Natural killer cell (primary cell): ENCODE results near the gene CDKN2B-AS1. TPM values are rescaled to one million over a fixed set of nuclear protein-coding genes. Genes with fewer than 3 reads are reported as not detected.

ENCODE experiments used
- ATAC-seq, 3 donors: fragments of 150-1000 bp in 2 of 3; fragments of 200-7000 bp in 1 of 3; cut with Tn5 transposase; 1 replicate in 1 of 3; 2 replicates in 2 of 3; pipeline ENCODE4 v1.10.0; 2021; ENCODE audit warnings: mild to moderate bottlenecking in 2 of 3, moderate library complexity in 2 of 3
- DNase-seq, 2 donors: peaks; one replicate each; pipeline versions ENCODE4 v3.0.0 to v3.0.0-alpha.2; 2013 to 2021; ENCODE audit warnings: mixed read lengths in 1 of 2
- H3K27ac ChIP-seq: one replicate; pipeline ENCODE4 v1.5.1; 2013; ENCODE audit warnings: mild to moderate bottlenecking, low read length
- H3K27me3 ChIP-seq: one replicate; pipeline ENCODE4 v1.6.1; 2013; ENCODE audit warnings: low read length; ENCODE audit not compliant: control insufficient read depth, insufficient read depth
- H3K36me3 ChIP-seq: one replicate; pipeline ENCODE4 v1.6.1; 2013; ENCODE audit warnings: low read length; ENCODE audit not compliant: control insufficient read depth, insufficient read depth
- H3K4me1 ChIP-seq: one replicate; pipeline ENCODE4 v1.6.1; 2013; ENCODE audit warnings: low read length; ENCODE audit not compliant: control insufficient read depth, insufficient read depth
- H3K4me3 ChIP-seq: one replicate; pipeline ENCODE4 v1.5.1; 2013; ENCODE audit warnings: low read length
- H3K9me3 ChIP-seq: one replicate; pipeline ENCODE4 v1.6.1; 2013; ENCODE audit warnings: low read length; ENCODE audit not compliant: control insufficient read depth, insufficient read depth
- H3K27ac Mint-ChIP-seq, 2 donors: one replicate each; pipeline ENCODE4 v1.8.0; 2022; ENCODE audit warnings: mild to moderate bottlenecking in 2 of 2, mixed read lengths in 2 of 2, moderate library complexity in 1 of 2
- H3K27me3 Mint-ChIP-seq, 2 donors: one replicate each; pipeline ENCODE4 v1.8.0; 2022; ENCODE audit warnings: low read depth in 2 of 2, mixed read lengths in 2 of 2
- H3K36me3 Mint-ChIP-seq: one replicate; pipeline ENCODE4 v1.8.0; 2022; ENCODE audit warnings: mixed read lengths
- H3K4me1 Mint-ChIP-seq, 2 donors: one replicate each; pipeline ENCODE4 v1.8.0; 2022; ENCODE audit warnings: mixed read lengths in 2 of 2
- H3K4me3 Mint-ChIP-seq: one replicate; pipeline ENCODE4 v1.8.0; 2022; ENCODE audit warnings: mild to moderate bottlenecking, moderate library complexity, mixed read lengths
- H3K9me3 Mint-ChIP-seq, 2 donors: one replicate each; pipeline ENCODE4 v1.8.0; 2022; ENCODE audit warnings: mixed read lengths in 2 of 2
- CTCF ChIP-seq: fragments of 200-600 bp; IDR thresholded peaks from one replicate; pipeline ENCODE4 v1.8.0; 2022; ENCODE audit warnings: antibody characterized with exemption
- WGBS: methylation state at CpG from one replicate; pipeline ENCODE4 v1.1.7; 2013; ENCODE audit warnings: missing lambda C conversion rate; ENCODE audit not compliant: insufficient coverage; 5-methylcytosine and 5-hydroxymethylcytosine counted together
- intact Hi-C: fragments of 100-400 bp; cut with micrococcal nuclease; formaldehyde crosslinking; loops from one replicate; pipeline ENCODE4 v1.14.2; 2022
- total RNA-seq, 4 donors: library from RNA; stranded (reverse); fragments of 120-200 nt in 1 of 4; gene quantifications; one replicate each; pipeline versions ENCODE4 v1.2.3 to v1.2.4, GENCODE V29; 2013 to 2022

The CDKN2B-AS1 gene
- total RNA-seq, 3 donors from 2014 or later (not counting 1 experiment from before 2014, with no cell fraction given), result 2.6 to 4.3 (median 3.1) TPM

- Histone ChIP-seq H3K27me3 (no peaks in the 10 kb centered on the region), H3K27ac (no peak overlapping the region), H3K4me3 (no peak overlapping the region), H3K36me3 (no peaks in the 10 kb centered on the region), H3K4me1 (no peaks in the 10 kb centered on the region), H3K9me3 (no peaks in the 10 kb centered on the region)
- 69% methylated on average over 3 of the region's 4 CpGs for WGBS
- no peak for ATAC-seq
- no peak overlapping the region for H3K4me3 Mint-ChIP-seq
- TF ChIP-seq CTCF, result no peak
- peaks cover 0 to 6% of the 10 kb centered on the region in 2 donors for H3K27me3 Mint-ChIP-seq
- no peaks in the 10 kb centered on the region for H3K9me3 Mint-ChIP-seq
- H3K4me1 Mint-ChIP-seq, result no peaks in the 10 kb centered on the region
- DNase-seq, result no peak
- no peak overlapping the region for H3K27ac Mint-ChIP-seq
- intact Hi-C loops, result no loop called here
- no peaks in the 10 kb centered on the region for H3K36me3 Mint-ChIP-seq
These were observed 114.2 kb downstream of the CDKN2B-AS1 start for GRCh38 chr9:22108581-22109370.

- H3K4me1 ChIP-seq, result no peaks in the 10 kb centered on the region
- no peak for TF ChIP-seq CTCF
- no peak overlapping the region for H3K27ac ChIP-seq
- no peak overlapping the region for H3K4me3 ChIP-seq
- 100% methylated on average over 1 of the region's 2 CpGs for WGBS
- no peaks in the 10 kb centered on the region for H3K4me1 Mint-ChIP-seq
- no peak overlapping the region for H3K4me3 Mint-ChIP-seq
- H3K9me3 ChIP-seq, result no peaks in the 10 kb centered on the region
- no peak for ATAC-seq
- H3K27ac Mint-ChIP-seq, result no peak overlapping the region
- H3K36me3 ChIP-seq, result no peaks in the 10 kb centered on the region
- H3K9me3 Mint-ChIP-seq, result no peaks in the 10 kb centered on the region
- DNase-seq, result no peak
- no peaks in the 10 kb centered on the region for H3K36me3 Mint-ChIP-seq
- intact Hi-C loops, result no loop called here
- H3K27me3 Mint-ChIP-seq, result peaks cover 0 to 10% of the 10 kb centered on the region in 2 donors
- H3K27me3 ChIP-seq, result no peaks in the 10 kb centered on the region
These were observed 116.8 kb downstream of the CDKN2B-AS1 start for GRCh38 chr9:22111176-22111953.

GRCh38 chr9:22111954-22112247 is 117.3 kb downstream of the CDKN2B-AS1 start:
- no peaks in the 10 kb centered on the region for H3K9me3 ChIP-seq
- Mint-ChIP-seq H3K4me1 (no peaks in the 10 kb centered on the region), H3K4me3 (no peak overlapping the region), H3K36me3 (no peaks in the 10 kb centered on the region), H3K9me3 (no peaks in the 10 kb centered on the region), H3K27me3 (peaks cover 0 to 10% of the 10 kb centered on the region in 2 donors), H3K27ac (no peak overlapping the region)
- no peak for TF ChIP-seq CTCF
- no peak overlapping the region for H3K4me3 ChIP-seq
- ATAC-seq (no peak), DNase-seq (no peak)
- H3K36me3 ChIP-seq, result no peaks in the 10 kb centered on the region
- H3K27me3 ChIP-seq, result no peaks in the 10 kb centered on the region
- no peak overlapping the region for H3K27ac ChIP-seq
- H3K4me1 ChIP-seq, result no peaks in the 10 kb centered on the region
- intact Hi-C loops, result no loop called here
